COLO668 (cell line): Measurements from ENCODE around the gene BMP8B.

Experiments
- DNase-seq: peaks from one replicate; lab custom pipeline; 2025; ENCODE audit not compliant: unreplicated experiment; lab: John Stamatoyannopoulos, UW

The BMP8B gene

DNA sequence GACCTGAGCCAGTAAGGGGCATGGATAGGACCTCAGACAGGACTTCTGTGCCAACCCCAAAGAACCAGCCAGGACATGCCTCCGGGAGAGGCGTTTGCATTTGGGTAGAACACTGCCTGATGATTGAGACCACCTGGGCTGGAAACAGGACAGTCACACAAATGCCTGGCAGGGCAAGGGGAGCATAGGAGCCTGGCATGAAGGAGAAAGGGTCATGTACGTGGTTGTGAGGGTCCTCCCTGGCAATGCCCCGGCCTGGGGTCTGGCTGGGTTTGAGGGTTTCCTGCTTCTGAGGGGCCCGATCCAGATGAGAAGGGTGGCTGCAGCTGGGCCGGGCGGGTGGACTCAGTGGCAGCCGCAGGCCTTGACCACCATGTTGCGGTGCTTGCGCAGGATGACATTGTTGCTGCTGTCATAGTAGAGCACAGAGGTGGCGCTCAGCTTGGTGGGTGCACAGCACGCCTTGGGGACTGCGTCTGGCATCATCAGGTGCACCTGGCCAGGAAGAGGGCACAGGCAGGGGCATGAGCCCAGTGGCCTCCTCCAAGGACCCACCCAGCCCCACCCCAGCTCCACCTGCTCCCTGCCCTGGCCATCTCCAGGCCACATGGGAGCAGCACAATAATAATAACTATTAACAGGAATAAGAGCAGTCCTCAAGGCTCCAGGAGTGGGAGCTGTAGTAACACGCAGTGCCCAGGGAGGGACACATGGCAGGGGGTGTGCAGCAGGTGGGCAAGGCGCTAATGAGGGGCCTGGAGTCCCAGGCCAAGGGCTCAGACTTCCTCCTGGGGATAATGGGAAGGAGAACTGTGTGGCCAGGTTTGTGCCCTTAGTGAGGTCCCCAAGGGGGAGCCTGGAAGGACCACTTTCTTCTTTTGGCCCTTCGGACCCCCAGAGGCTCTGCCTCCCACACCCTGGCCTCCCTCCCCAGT is 28.3 kb downstream of the BMP8B start:
- no peak for DNase-seq

DNA sequence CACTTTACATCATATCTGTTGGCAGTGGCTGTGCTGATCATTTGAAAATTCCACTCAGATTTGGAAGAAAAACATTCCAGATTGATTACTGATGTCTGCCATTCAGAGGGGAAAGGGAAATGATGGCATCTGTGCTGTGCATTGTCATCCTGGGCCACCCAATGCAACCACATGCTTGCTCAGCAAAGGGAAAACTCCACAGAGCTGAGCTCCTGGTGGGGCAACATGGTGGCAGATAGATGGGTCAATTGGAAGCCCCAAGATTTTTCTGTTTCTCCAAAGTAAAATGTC is 29.3 kb downstream of the BMP8B start:
- no peak for DNase-seq

DNA sequence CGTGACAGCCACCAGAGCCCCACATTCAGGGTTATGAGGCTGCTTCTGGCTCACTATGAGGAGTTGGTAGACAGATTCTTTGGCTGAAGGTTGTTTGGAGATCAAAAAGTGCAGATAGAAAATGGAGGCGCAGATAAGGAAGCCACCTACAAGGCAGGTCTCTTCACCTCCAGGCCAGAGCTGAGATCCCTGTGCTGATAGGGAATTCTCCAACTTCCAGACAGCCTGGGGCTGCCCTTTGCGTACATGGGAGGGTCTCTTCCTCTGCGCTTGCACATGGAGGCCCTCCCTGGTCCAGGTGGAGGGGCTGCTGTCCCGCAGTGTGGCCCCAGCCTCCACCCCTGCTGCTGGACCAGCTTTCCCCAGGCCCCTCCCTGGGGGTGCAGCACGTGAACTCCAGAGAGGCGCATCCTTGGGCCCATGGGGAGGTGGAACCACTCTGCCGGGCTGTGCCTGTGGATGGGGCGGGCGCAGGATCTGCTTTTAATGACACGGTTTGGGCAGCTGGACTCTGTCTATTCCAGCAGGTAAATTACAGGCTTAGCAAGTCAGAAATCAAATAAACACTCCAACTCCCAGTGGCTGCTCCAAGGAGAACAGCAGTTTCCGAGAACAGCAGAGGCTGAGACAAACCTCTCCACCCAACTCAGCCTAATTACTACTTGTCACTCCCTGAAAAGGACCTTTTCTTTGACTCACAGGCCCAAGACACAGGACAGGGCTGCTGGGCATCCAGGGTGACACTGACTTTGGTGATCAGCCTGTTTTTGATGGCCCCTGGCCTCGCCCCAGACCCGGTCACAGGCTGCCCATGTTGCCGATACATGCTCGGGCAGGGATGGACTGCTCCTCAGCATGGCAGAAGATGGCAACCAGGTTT is 29.9 kb downstream of the BMP8B start:
- DNase-seq: no peak

GRCh38 chr1:39757501-39757900 is 31.2 kb downstream of the BMP8B start:
- DNase-seq: no peak

GRCh38 chr1:39755965-39756659 is 32.6 kb downstream of the BMP8B start:
- DNase-seq: peak; percentile 100

DNA sequence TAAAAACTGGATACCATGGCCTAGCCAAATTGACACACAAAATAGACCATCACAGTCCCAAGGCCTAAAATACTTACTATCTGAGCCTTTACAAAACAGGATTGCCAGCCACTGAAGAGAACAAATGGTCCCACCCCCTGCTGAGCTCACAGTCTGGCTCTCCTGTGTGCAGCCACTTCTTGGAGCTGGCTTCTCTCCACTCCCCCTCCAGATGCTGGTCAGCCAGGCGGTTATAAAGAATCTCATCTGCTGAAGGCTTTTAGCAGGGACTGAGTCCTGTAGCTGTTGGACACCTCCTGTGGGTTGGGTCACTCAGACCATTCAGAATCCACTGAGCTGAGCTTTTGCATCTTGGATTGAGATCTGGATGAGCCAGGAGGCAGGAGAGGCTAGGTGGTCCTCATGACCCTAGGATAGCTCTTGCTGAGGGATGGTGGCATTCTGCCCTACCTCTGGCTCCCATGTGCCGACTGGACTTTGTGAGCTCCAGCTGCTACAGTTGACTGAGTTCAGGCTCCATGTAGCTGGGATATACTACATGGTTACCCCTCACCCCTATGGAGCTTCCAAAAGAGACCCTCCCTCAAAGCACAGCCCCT is 33.7 kb downstream of the BMP8B start:
- peak; percentile 100 for DNase-seq

GRCh38 chr1:39754026-39754570 is 34.6 kb downstream of the BMP8B start:
- peak; percentile 100 for DNase-seq

DNA sequence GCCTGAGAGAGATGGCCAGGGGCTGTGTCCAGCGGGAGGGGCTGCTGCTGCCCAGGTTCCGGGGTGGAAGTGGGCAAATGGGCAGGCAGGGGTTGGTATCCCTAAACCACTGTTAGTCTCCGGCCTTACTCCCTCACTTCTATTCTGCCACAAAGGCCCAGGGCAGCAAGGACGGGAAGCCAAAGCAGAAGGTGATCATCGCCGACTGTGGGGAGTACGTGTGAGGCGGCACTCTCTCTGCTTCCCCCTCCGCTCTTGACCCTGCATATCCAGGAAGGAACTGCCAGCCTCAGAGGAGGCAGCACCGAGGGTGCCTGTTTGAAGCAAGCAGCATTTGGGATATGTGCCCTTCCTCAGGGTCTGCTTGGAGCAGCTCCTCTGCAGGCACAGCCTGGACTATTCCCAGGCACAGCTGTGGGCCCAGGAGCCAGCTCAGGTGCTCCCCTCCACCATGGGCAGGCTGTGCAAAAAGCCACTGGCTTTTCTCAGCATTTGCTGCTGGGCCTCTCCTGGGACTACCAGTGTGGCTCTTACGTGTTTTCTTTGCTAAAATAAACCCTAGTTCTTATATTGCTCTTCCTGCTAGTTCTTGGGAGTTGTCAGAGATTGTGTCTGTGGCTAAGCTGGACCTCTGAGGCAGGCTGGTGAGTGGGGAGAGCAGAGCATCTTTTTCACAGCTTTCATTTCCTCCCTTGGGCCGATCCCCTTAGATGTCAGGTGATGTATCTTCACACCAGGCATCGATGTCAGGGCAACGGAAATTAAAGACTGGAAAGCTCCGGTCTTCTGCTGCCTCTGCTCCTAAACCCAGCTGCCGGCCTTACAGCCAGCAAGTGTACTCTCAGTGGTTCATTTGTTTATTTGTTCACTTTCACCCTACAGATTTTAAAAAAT is 35.3 kb downstream of the BMP8B start:
- DNase-seq: peak; percentile 100

DNA sequence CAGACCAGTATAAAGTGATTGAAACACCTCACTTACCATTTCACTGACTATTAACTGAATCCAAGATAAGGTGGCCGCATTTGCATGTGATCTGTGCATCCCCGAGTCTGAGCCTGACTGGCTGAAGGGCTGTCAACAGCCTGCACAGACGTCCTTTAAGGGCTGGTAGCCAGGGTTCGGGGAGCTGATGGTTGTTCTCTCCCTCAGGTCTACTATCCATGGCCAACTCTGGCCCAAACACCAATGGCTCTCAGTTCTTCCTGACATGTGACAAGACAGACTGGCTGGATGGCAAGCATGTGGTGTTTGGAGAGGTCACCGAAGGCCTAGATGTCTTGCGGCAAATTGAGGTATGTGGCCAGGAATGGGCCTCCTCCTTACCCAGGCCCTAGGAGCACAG is 36.0 kb downstream of the BMP8B start:
- no peak for DNase-seq

DNA sequence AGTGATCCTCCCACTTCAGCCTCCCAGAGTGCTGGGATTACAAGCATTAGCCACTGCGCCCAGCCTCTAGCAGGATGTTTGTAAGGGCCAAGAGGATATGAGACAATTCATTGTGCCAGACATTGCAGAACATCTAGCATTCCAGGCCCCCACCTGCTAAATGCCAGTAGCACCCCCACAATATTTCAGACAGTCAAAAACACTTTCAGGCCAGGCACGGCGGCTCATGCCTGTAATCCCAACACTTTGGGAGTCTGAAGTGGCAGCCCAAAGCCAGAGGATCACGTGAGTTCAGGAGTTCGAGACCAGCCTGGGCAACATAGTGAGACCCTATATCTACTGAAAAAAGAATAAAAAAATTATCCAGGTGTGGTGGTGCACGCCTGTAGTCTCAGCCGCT is 37.1 kb downstream of the BMP8B start:
- no peak for DNase-seq

DNA sequence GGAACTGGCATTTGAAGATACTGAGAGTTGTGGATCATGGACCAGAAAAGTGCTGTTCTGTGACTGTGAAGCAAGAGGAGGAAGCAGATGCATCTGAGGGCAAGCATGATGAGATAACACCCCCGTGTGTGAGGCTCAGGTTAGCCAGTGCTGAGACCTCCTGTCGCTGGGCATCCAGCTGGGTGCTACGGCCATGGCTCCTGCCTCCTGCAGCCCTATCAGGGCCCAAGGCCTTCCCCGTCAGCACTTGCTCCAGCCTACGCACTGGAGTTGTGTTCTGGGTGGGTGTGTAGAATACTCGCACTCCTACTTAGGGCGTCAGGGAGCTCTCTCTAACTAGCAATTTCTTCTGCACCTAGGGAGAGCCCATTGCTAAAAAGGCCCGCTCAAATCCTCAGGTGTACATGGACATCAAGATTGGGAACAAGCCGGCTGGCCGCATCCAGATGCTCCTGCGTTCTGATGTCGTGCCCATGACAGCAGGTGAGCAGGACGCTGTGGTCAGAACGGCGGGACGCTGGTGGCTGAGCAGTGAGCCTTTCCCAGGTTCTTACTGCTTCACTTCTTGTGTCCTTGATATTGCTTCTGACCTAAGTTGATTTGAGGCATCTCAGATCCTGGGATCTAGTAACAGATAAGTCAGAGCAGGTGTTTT is 43.5 kb downstream of the BMP8B start:
- DNase-seq: no peak

GRCh38 chr1:39738622-39739366 is 49.9 kb downstream of the BMP8B start, which contains the start of gene PPIE:
TSS of gene PPIE (plus strand) at chr1:39738882. CDS start at chr1:39738901, 19 bp downstream.
- peak; percentile 99 for DNase-seq

GRCh38 chr1:39737546-39738169 is 51.0 kb downstream of the BMP8B start:
- DNase-seq: no peak

DNA sequence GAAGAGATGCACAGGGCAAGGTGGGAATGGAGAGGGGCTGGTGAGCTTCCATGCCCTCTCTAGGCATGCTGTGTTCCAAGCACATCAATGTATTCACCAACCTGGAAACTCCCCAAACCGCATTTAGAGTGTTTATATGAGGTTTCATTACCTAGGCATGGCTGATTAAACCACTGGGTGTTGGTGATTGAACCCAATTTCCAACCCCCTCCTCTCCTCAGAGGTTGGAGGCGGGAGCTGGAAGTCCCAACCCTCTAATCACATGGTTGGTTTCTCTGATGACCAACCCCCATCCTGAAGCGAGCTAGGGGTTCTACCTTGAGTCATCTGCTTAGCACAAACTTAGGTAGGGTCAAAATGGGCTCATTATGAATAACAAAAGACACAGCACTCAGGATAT is 52.9 kb downstream of the BMP8B start:
- DNase-seq: no peak

DNA sequence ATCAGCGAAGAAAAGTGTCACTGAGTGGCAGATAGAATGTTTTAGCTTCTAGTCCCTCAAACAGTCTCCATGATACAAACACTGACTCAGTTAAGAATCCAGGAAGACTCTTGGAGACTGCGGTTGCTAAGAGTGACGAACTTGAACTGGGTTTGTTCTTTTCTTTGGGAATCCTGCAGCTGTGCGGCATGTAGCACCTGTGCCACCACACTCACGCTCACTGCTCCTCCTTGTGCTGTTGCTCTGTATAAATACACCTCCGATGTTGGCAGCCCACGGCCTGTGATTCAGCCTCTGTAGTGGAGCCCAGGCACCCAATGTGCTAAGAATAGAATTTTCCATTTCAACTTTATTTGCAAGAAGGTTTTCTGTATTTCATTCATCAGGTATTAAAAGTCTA is 55.5 kb downstream of the BMP8B start:
- no peak for DNase-seq

DNA sequence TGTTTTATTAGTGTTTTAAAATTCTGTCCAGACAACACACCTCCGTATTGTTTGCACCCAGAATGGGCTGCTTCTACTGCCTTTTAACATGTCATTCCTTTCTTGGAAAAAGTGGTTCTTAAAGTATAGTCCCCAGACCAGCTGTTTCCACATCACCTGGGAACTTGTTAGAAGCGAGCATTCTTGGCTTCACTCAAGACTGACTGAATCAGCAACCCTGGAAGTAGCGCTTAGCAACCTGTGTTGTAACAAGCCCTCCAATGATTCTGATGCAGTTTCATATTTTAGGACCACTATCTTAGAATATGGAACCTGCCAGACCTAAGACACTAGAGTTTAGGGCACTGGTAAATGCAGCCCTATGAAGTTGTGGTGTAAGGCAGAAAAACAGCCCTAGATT is 55.9 kb downstream of the BMP8B start:
- DNase-seq: no peak

DNA sequence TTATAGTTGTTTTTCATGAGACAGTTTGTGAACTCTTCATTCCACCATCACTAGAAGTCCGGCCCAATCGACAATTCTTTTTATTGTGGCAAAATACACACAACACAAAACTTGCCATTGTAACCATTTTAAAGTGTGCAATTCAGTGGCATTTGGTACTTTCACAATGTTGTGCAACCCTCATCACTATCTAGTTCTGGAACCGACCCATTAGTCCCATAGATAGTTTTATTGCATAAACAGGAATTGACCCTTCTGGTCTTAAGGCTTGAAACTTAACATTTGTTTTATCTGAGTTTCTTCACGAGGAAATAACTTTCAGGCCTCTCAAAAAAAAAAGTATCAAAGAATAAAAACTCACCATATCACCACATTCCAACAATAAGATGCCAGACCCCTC is 58.8 kb downstream of the BMP8B start:
- DNase-seq: no peak

DNA sequence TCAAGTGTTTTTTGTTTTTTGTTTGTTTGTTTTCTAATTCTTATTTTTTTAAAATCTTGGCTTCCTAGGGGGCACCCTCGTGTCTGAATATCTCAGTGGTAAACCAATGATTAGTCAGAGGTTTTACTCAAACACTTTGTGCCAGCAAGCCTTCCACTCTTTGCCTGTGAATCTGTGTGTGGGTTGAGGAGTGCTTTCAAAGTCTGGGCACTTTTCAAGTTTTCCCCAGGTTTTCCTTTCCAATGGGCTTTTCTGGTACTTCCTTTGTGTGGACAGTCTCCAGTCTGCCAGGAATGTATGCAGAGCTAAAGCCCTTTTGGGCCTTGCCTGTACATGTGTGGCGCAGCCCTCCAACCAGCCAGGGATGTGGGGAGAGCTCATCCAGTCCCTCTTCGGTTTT is 59.6 kb downstream of the BMP8B start:
- no peak for DNase-seq
